Mesenchymal stem cell (in vitro differentiated cells and primary cell): ENCODE measurements around the gene CTXN2.

Source experiments
- DNase-seq: peaks from one replicate; pipeline ENCODE4 v3.0.0-alpha.2; 2013
- H2AFZ ChIP-seq: one replicate; pipeline ENCODE4 v1.6.1; 2013; ENCODE audit warnings: low read depth, mild to moderate bottlenecking, control low read depth, inconsistent platforms, low read length, moderate library complexity
- H2AK5ac ChIP-seq: 2 replicates; pipeline ENCODE4 v1.6.1; 2013; ENCODE audit warnings: low read length, moderate library complexity, mild to moderate bottlenecking, inconsistent platforms; ENCODE audit not compliant: severe bottlenecking
- H2BK120ac ChIP-seq: one replicate; pipeline ENCODE4 v1.6.1; 2013; ENCODE audit warnings: low read depth, mild to moderate bottlenecking, inconsistent platforms, low read length, moderate library complexity
- H2BK12ac ChIP-seq, 2 experiments: one replicate each; pipeline ENCODE4 v1.6.1; 2013; ENCODE audit warnings: inconsistent platforms in 2 of 2, low read length in 2 of 2, mild to moderate bottlenecking in 2 of 2, moderate library complexity in 2 of 2, control low read depth in 1 of 2
- H2BK15ac ChIP-seq: one replicate; pipeline ENCODE4 v1.6.1; 2013; ENCODE audit warnings: mild to moderate bottlenecking, low read depth, inconsistent platforms; ENCODE audit not compliant: poor library complexity, severe bottlenecking
- H2BK5ac ChIP-seq: 2 replicates; pipeline ENCODE4 v1.6.1; 2013; ENCODE audit warnings: low read depth, mild to moderate bottlenecking, low read length, control low read depth, inconsistent platforms; ENCODE audit not compliant: poor library complexity, severe bottlenecking
- H3K14ac ChIP-seq, 2 experiments: one replicate each; pipeline ENCODE4 v1.6.1; 2013; ENCODE audit warnings: inconsistent platforms in 2 of 2, low read length in 2 of 2, control low read depth in 1 of 2, mild to moderate bottlenecking in 1 of 2, moderate library complexity in 1 of 2
- H3K18ac ChIP-seq, 2 experiments: one replicate each; pipeline ENCODE4 v1.6.1; 2013; ENCODE audit warnings: inconsistent platforms in 2 of 2, low read length in 2 of 2, control low read depth in 1 of 2, low read depth in 1 of 2, mild to moderate bottlenecking in 1 of 2
- H3K23ac ChIP-seq, 2 experiments: one replicate each; pipeline ENCODE4 v1.6.1; 2013; ENCODE audit warnings: inconsistent platforms in 2 of 2, low read length in 2 of 2, mild to moderate bottlenecking in 2 of 2, moderate library complexity in 2 of 2, control low read depth in 1 of 2
- H3K27ac ChIP-seq: 2 replicates; pipeline ENCODE4 v1.5.1; 2013; ENCODE audit warnings: mild to moderate bottlenecking, moderate library complexity, low read length, control low read depth, inconsistent platforms; ENCODE audit not compliant: poor library complexity, severe bottlenecking
- H3K27me3 ChIP-seq, 2 experiments: 2 replicates each; pipeline versions ENCODE4 v1.6.1 to v1.7.0; 2013; ENCODE audit warnings: low read length in 2 of 2, mild to moderate bottlenecking in 2 of 2, moderate library complexity in 2 of 2, control low read depth in 1 of 2, inconsistent platforms in 1 of 2; ENCODE audit not compliant: control insufficient read depth in 1 of 2, insufficient read depth in 1 of 2
- H3K36me3 ChIP-seq, 2 experiments: 2 replicates each; pipeline versions ENCODE4 v1.6.1 to v1.7.0; 2013; ENCODE audit warnings: low read length in 2 of 2, control low read depth in 1 of 2, inconsistent platforms in 1 of 2, low read depth in 1 of 2, mild to moderate bottlenecking in 1 of 2; ENCODE audit not compliant: insufficient read depth in 2 of 2, control insufficient read depth in 1 of 2
- H3K4ac ChIP-seq, 2 experiments: one replicate each; pipeline ENCODE4 v1.6.1; 2013; ENCODE audit warnings: inconsistent platforms in 2 of 2, low read length in 2 of 2, mild to moderate bottlenecking in 2 of 2, moderate library complexity in 2 of 2, control low read depth in 1 of 2, low read depth in 1 of 2
- H3K4me1 ChIP-seq: 2 replicates; pipeline ENCODE4 v1.6.1; 2013; ENCODE audit warnings: low read depth, low read length, control low read depth; ENCODE audit not compliant: control insufficient read depth, insufficient read depth
- H3K4me2 ChIP-seq: 2 replicates; pipeline ENCODE4 v1.6.1; 2013; ENCODE audit warnings: low read length, mild to moderate bottlenecking, inconsistent platforms; ENCODE audit not compliant: poor library complexity, severe bottlenecking
- H3K4me3 ChIP-seq, 2 experiments: 2 replicates each; pipeline versions ENCODE4 v1.5.1 to v1.7.0; 2013; ENCODE audit warnings: low read length in 2 of 2, mild to moderate bottlenecking in 2 of 2, control low read depth in 1 of 2, low read depth in 1 of 2; ENCODE audit not compliant: insufficient read depth in 1 of 2
- H3K79me1 ChIP-seq: replicated peaks from 2 replicates; pipeline ENCODE4 v1.6.1; 2013; ENCODE audit warnings: mild to moderate bottlenecking, control low read depth, low read length, inconsistent platforms; ENCODE audit not compliant: poor library complexity, severe bottlenecking
- H3K9ac ChIP-seq: 2 replicates; pipeline ENCODE4 v1.7.0; 2013; ENCODE audit warnings: mild to moderate bottlenecking, low read length, moderate library complexity
- H3K9me3 ChIP-seq: 2 replicates; pipeline ENCODE4 v1.7.0; 2013; ENCODE audit warnings: mild to moderate bottlenecking, low read length; ENCODE audit not compliant: control insufficient read depth
- H4K8ac ChIP-seq: one replicate; pipeline ENCODE4 v1.6.1; 2013; ENCODE audit warnings: inconsistent platforms, mild to moderate bottlenecking, low read length, moderate library complexity
- H4K91ac ChIP-seq: one replicate; pipeline ENCODE4 v1.6.1; 2013; ENCODE audit warnings: mild to moderate bottlenecking, low read length, inconsistent platforms
- WGBS: methylation state at CpG from one replicate; pipeline ENCODE4 v1.1.7; 2013; ENCODE audit warnings: mixed read lengths; 5-methylcytosine and 5-hydroxymethylcytosine counted together

CTXN2 gene

DNA sequence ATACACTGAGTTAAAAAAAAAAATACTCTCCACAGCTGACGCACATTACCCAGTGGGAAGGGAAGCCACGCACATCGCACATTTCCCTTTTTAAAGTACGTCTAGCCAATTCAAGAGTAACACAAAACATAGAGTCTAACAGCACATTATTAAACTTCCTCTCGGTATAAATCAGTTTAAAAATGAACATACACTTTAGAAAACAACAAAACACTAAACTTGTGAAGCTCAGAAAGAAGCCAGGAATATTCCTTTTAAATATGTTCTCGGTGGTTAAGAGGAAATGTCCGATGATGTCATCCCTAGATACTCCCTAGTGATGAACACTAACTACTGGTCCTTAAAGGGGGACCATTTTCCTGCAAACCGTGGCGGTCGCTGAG, 14.1 kb upstream of the CTXN2 start:
- Histone ChIP-seq H2BK15ac (no peak overlapping the region), H3K9ac (peak overlapping the region; percentile 76), H3K36me3 (no peaks in the 10 kb centered on the region)

DNA sequence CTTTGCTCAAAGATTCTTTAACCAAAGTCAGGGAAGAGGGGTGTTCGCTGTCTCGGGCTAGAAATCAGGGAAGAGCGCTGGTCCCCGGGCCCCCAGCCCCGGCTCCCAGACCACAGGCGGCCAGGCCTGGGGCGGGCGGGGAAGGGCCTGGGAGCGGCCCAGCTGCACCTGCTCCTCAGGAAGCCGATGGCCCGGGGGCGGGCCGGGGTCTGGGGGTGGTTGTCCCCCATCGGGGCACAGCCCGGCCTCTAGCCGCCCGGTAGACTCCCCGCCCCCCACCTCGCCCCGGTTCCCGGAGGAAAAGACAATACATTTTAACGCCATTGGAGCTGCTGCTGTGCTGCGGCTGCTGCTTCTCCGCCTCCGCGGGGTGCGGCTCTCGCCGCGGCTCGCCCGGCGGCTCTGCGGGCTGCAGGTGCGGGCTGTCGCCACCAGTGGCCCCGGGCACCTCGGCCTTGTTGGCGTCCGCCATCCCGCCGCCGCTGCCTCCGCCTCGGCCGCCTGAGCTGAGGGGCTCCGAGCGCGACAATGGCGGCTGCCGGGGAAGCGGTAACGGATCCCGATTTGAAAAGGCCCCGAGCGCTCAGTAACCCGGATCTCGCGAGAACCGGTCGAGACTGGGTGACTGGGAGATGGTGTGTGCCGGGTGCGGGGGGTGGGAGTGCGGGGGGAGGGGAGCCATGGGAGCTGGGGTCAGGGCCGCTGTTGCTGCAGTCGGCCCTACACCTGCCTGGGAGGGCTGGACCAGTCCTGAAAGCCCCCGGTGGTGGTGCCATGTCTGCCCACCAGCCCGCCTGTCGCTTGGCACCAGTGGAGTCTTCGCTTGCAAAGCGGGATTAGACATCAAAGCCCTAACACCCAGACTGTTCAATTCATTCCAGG, 13.5 kb upstream of the CTXN2 start, which contains the start of gene MYEF2:
MYEF2 (minus strand) TSS at position 530 of the 882 bp plus-strand sequence; CDS start at position 472, 58 bp downstream.
- peaks cover 0 to 22% of the 10 kb centered on the region in 2 experiments for H3K27me3 ChIP-seq
- H3K4me2 ChIP-seq = peak within 1 kb of the TSS; percentile 95
- H3K79me1 ChIP-seq = peaks cover 2% of the 10 kb centered on the region
- no peak within 1 kb of the TSS for H2BK15ac ChIP-seq
- no peak within 1 kb of the TSS for H3K14ac ChIP-seq
- no peaks in the 10 kb centered on the region for H3K9me3 ChIP-seq
- H3K23ac ChIP-seq = no peak within 1 kb of the TSS
- H3K18ac ChIP-seq = peak within 1 kb of the TSS; percentile 79 to 82
- peak within 1 kb of the TSS in 1 of 2 experiments; percentile 75 for H3K4ac ChIP-seq
- peak; percentile 78 for DNase-seq
- peak within 1 kb of the TSS; percentile 97 for H4K8ac ChIP-seq
- no peak within 1 kb of the TSS for H2AK5ac ChIP-seq
- H3K9ac ChIP-seq = peak within 1 kb of the TSS; percentile 76
- H2BK12ac ChIP-seq = no peak within 1 kb of the TSS
- peaks cover 2% of the 10 kb centered on the region for H3K4me1 ChIP-seq
- H3K36me3 ChIP-seq = no peaks in the 10 kb centered on the region
- peak within 1 kb of the TSS; percentile 73 for H2BK120ac ChIP-seq
- peak within 1 kb of the TSS; percentile 31 for H2BK5ac ChIP-seq
- peak within 1 kb of the TSS; percentile 83 for H2AFZ ChIP-seq
- WGBS = 1% methylated on average over 62 of the region's 71 CpGs
- peak within 1 kb of the TSS; percentile 73 to 92 for H3K4me3 ChIP-seq
- H4K91ac ChIP-seq = no peak within 1 kb of the TSS
- peak within 1 kb of the TSS; percentile 77 for H3K27ac ChIP-seq

More for the DNA sequence above, 14.1 kb upstream of the CTXN2 start:
- Histone ChIP-seq H3K4me1 (peaks cover 2% of the 10 kb centered on the region), H2BK120ac (no peak overlapping the region), H3K27ac (peak overlapping the region; percentile 77), H2AFZ (no peak overlapping the region), H3K4me3 (peak overlapping the region; percentile 73 to 92), H3K18ac (no peak overlapping the region), H4K91ac (no peak overlapping the region), H3K9me3 (no peaks in the 10 kb centered on the region), H4K8ac (no peak overlapping the region), H3K4ac (no peak overlapping the region), H3K4me2 (peak overlapping the region; percentile 81), H3K27me3 (peaks cover 0 to 19% of the 10 kb centered on the region in 2 experiments), H3K14ac (no peak overlapping the region), H3K23ac (no peak overlapping the region), H3K79me1 (peaks cover 2% of the 10 kb centered on the region), H2BK5ac (peak overlapping the region; percentile 31), H2AK5ac (no peak overlapping the region), H2BK12ac (no peak overlapping the region)
- WGBS = 17% methylated on average over 8 of the region's 10 CpGs
- peak; percentile 75 for DNase-seq

- Histone ChIP-seq H3K4me3 (peak overlapping the region in 1 of 2 experiments; percentile 73), H2BK5ac (no peak overlapping the region), H3K9ac (no peak overlapping the region), H3K4ac (no peak overlapping the region), H2BK15ac (no peak overlapping the region), H2BK12ac (no peak overlapping the region), H3K14ac (no peak overlapping the region), H2BK120ac (no peak overlapping the region), H3K23ac (no peak overlapping the region), H3K4me1 (peaks cover 2% of the 10 kb centered on the region), H3K18ac (no peak overlapping the region), H4K91ac (no peak overlapping the region), H3K36me3 (no peaks in the 10 kb centered on the region), H3K4me2 (peak overlapping the region; percentile 95), H3K79me1 (peaks cover 2% of the 10 kb centered on the region), H4K8ac (no peak overlapping the region), H2AFZ (no peak overlapping the region), H3K9me3 (no peaks in the 10 kb centered on the region), H3K27ac (no peak overlapping the region), H2AK5ac (no peak overlapping the region), H3K27me3 (peaks cover 0 to 22% of the 10 kb centered on the region in 2 experiments)
- WGBS = no CpG with 5 or more reads among the region's 1 CpG
- DNase-seq = no peak
Measured at GRCh38 chr15:48178648-48178931, 12.9 kb upstream of the CTXN2 start.

GRCh38 chr15:48182749-48183148, 8.7 kb upstream of the CTXN2 start:
- Histone ChIP-seq H2AFZ (no peak overlapping the region), H2BK5ac (no peak overlapping the region), H3K23ac (no peak overlapping the region), H4K8ac (no peak overlapping the region), H3K4me2 (no peak overlapping the region), H3K79me1 (peaks cover 2% of the 10 kb centered on the region), H2BK15ac (no peak overlapping the region), H3K4me1 (peaks cover 2% of the 10 kb centered on the region), H2BK12ac (no peak overlapping the region), H3K18ac (no peak overlapping the region), H2AK5ac (no peak overlapping the region), H2BK120ac (no peak overlapping the region), H3K14ac (no peak overlapping the region), H3K36me3 (no peaks in the 10 kb centered on the region), H3K9ac (no peak overlapping the region), H3K4me3 (no peak overlapping the region), H3K27me3 (peaks cover 0 to 16% of the 10 kb centered on the region in 2 experiments), H4K91ac (no peak overlapping the region), H3K27ac (no peak overlapping the region), H3K4ac (no peak overlapping the region), H3K9me3 (no peaks in the 10 kb centered on the region)
- no peak for DNase-seq
- 85% methylated on average over 2 of the region's 2 CpGs for WGBS
